GM12872 (cell line): ENCODE measurements around the gene B9D2.

Experiments used
- TF ChIP-seq, protein P1 (sequence below): IDR thresholded peaks from 3 replicates; pipeline ENCODE4 v1.5.1; 2011; ENCODE audit warnings: low read depth, mild to moderate bottlenecking, low read length, moderate library complexity; ENCODE audit not compliant: insufficient read depth

The B9D2 gene

GRCh38 chr19:41363753-41364523, at the start of gene B9D2:
Gene B9D2, minus strand, starts transcription at chr19:41364149. Its CDS starts 630 bp downstream, at chr19:41363519.
- TF ChIP-seq, protein P1, sequence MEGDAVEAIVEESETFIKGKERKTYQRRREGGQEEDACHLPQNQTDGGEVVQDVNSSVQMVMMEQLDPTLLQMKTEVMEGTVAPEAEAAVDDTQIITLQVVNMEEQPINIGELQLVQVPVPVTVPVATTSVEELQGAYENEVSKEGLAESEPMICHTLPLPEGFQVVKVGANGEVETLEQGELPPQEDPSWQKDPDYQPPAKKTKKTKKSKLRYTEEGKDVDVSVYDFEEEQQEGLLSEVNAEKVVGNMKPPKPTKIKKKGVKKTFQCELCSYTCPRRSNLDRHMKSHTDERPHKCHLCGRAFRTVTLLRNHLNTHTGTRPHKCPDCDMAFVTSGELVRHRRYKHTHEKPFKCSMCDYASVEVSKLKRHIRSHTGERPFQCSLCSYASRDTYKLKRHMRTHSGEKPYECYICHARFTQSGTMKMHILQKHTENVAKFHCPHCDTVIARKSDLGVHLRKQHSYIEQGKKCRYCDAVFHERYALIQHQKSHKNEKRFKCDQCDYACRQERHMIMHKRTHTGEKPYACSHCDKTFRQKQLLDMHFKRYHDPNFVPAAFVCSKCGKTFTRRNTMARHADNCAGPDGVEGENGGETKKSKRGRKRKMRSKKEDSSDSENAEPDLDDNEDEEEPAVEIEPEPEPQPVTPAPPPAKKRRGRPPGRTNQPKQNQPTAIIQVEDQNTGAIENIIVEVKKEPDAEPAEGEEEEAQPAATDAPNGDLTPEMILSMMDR = no peak

GRCh38 chr19:41412953-41413352, 49.0 kb upstream of the B9D2 start:
- TF ChIP-seq, protein P1 = no peak

- TF ChIP-seq, protein P1 = no peak
Observed at GRCh38 chr19:41411968-41412265, 48.0 kb upstream of the B9D2 start.

DNA sequence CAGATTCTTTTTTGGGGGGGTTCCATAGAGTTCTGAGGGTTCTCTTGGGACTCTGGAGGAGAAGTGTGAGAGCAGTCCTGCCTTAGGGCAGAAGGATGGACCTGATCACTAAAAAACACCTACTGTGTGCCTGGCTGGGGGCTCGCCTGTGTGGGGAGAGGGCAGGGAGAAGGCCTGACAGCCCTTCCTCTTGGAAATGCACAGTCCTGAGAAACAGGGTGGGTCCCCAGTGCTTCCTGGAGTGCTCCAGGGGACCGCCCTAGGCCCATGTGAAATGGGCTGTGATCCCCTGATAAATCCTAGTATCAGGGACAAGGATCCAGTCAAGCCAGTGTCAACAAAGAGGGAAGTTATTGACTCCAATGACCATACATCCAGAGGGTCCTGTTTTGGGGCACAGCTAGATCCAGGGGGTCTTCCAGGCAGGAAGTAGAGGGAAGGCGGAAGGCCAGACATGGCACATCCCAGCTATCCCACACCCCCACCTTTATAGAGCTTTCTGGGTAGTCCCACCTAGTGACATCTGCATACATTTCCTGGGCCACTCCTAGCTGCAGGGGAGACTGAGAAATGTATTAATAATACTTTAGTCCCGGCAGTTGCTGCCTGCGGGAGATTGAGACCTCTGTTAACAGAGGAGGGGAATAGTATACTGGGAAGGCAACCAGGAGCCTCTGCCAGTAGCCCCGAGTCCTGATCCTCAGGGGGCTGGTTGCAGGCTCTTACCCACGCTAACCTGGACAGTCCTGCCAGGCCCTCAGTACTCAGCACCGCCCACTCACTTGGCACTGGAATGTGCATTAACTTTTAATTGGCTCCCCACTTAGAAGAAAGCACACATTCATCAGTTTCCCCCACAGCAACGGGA, 47.4 kb upstream of the B9D2 start:
- TF ChIP-seq, protein P1 = no peak

GRCh38 chr19:41410336-41411054, 46.5 kb upstream of the B9D2 start:
- TF ChIP-seq, protein P1 = no peak

DNA sequence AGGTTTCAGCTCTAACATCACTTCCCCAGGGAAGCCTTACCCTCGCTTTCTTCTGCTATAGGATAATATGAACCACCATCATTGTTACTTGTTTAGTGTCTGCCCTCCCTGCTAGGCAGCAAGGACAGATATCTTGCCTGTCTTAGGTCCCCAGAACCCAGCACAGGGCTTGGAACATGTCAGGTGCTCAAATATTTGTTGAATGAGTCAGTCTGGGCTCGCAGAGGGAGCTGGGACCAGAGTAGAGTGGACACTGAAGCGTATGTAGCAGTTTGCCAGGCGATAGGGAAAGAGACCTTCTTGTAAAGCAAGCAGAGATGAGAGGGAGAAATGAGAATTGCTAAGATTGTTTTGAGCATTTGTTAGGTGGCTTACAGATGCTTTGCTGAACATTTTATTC, 45.3 kb upstream of the B9D2 start:
- TF ChIP-seq, protein P1 = no peak

GRCh38 chr19:41408256-41408655, 44.3 kb upstream of the B9D2 start:
- TF ChIP-seq, protein P1 = no peak
